SK-N-SH (cell line): ENCODE results near the gene SSBP2. TPM values are rescaled to one million over a fixed set of nuclear protein-coding genes. Genes with fewer than 3 reads are reported as not detected.

Source experiments
- CTCF ChIA-PET: fragments of 300-600, 350-600 bp; formaldehyde crosslinking; extraction: SDS; loops from one replicate; lab custom pipeline; 2021; lab: Yijun Ruan, JAX
- POLR2A ChIA-PET: fragments of 350-600 bp; sonication (Branson Sonifier 250); formaldehyde crosslinking; extraction: SDS; loops from one replicate; lab custom pipeline; 2020; ENCODE audit warnings: antibody characterized with exemption, inconsistent platforms; lab: Yijun Ruan, JAX
- DNase-seq: peaks from one replicate; pipeline ENCODE4 v3.0.0; 2012
- H2AFZ ChIP-seq: fragments of 200-600 bp; sonication (generic); 2 replicates; pipeline ENCODE4 v1.8.1; 2016; ENCODE audit warnings: antibody characterized with exemption, mild to moderate bottlenecking, low read depth
- H3F3A ChIP-seq: fragments of 200-600 bp; sonication (generic); replicated peaks from 2 replicates; pipeline ENCODE3; 2016; ENCODE audit warnings: antibody characterized with exemption, mild to moderate bottlenecking; ENCODE audit not compliant: insufficient read depth
- H3K27ac ChIP-seq, 2 experiments: fragments of 200-500 bp in 1 of 2; fragments of 200-600 bp in 1 of 2; sonication (Bioruptor generic) in 1 of 2; sonication (generic), shearing (Covaris generic) in 1 of 2; 2 replicates each; pipeline versions ENCODE4 v1.5.1 to v1.6.1; 2014 to 2016; ENCODE audit warnings: low read depth in 2 of 2, inconsistent platforms in 1 of 2, low read length in 1 of 2, mild to moderate bottlenecking in 1 of 2, mixed read lengths in 1 of 2
- H3K27me3 ChIP-seq: fragments of 200-600 bp; sonication (generic), shearing (Covaris generic); 2 replicates; pipeline ENCODE4 v1.6.1; 2016; ENCODE audit warnings: mixed run types; ENCODE audit not compliant: insufficient read depth
- H3K36me3 ChIP-seq, 2 experiments: fragments of 200-500 bp in 1 of 2; fragments of 200-600 bp in 1 of 2; sonication (Bioruptor generic) in 1 of 2; sonication (generic) in 1 of 2; replicated peaks in 1 of 2; 2 replicates each; pipeline versions ENCODE3 to v1.5.1; 2014 to 2016; ENCODE audit warnings: low read length in 1 of 2, mild to moderate bottlenecking in 1 of 2; ENCODE audit not compliant: insufficient read depth in 2 of 2, control insufficient read depth in 1 of 2
- H3K4me1 ChIP-seq, 2 experiments: fragments of 200-500 bp in 1 of 2; fragments of 200-600 bp in 1 of 2; sonication (Bioruptor generic) in 1 of 2; sonication (generic), shearing (Covaris generic) in 1 of 2; 2 replicates each; pipeline versions ENCODE4 v1.5.1 to v1.6.1; 2014 to 2016; ENCODE audit warnings: low read depth in 1 of 2, low read length in 1 of 2, mixed run types in 1 of 2; ENCODE audit not compliant: insufficient read depth in 2 of 2, control insufficient read depth in 1 of 2
- H3K4me2 ChIP-seq: fragments of 200-600 bp; sonication (generic), shearing (Covaris generic); 2 replicates; pipeline ENCODE4 v1.6.1; 2017; ENCODE audit warnings: mixed run types
- H3K4me3 ChIP-seq, 2 experiments: fragments of 200-500 bp in 1 of 2; fragments of 200-600 bp in 1 of 2; sonication (Bioruptor generic) in 1 of 2; sonication (generic), shearing (Covaris generic) in 1 of 2; 2 replicates each; pipeline versions ENCODE4 v1.5.1 to v1.8.1; 2014 to 2016; ENCODE audit warnings: low read depth in 2 of 2, inconsistent platforms in 1 of 2, low read length in 1 of 2, mild to moderate bottlenecking in 1 of 2, mixed read lengths in 1 of 2, moderate library complexity in 1 of 2
- H3K79me2 ChIP-seq: fragments of 200-600 bp; sonication (generic); 2 replicates; pipeline ENCODE4 v1.8.1; 2017; ENCODE audit warnings: mild to moderate bottlenecking; ENCODE audit not compliant: insufficient read depth
- H3K9ac ChIP-seq: fragments of 200-600 bp; sonication (generic); 2 replicates; pipeline ENCODE4 v1.6.1; 2017; ENCODE audit warnings: mixed run types
- H3K9me2 ChIP-seq: fragments of 200-600 bp; sonication (generic); 2 replicates; pipeline ENCODE4 v1.6.1; 2017; ENCODE audit warnings: mixed run types
- H3K9me3 ChIP-seq: fragments of 200-600 bp; sonication (generic); 2 replicates; pipeline ENCODE4 v1.6.1; 2017; ENCODE audit warnings: mixed run types, mild to moderate bottlenecking, moderate library complexity
- H4K20me1 ChIP-seq: fragments of 200-600 bp; sonication (generic); 2 replicates; pipeline ENCODE4 v1.6.1; 2017; ENCODE audit warnings: mild to moderate bottlenecking, mixed run types; ENCODE audit not compliant: insufficient read depth
- CHD2 ChIP-seq: fragments of 150-350 bp; IDR thresholded peaks from 2 replicates; pipeline ENCODE4 v1.6.1; 2018; ENCODE audit warnings: low read length; ENCODE audit not compliant: partially characterized antibody
- ELF1 ChIP-seq: IDR thresholded peaks from 2 replicates; pipeline ENCODE4 v1.4.0; 2012
- EP300 ChIP-seq, 2 experiments: IDR thresholded peaks; 2 replicates each; pipeline versions ENCODE4 v1.4.0 to v1.6.1; 2012; ENCODE audit warnings: borderline replicate concordance in 1 of 2, low read depth in 1 of 2, low read length in 1 of 2
- FOXM1 ChIP-seq: IDR thresholded peaks from 2 replicates; pipeline ENCODE4 v1.4.0; 2012; ENCODE audit warnings: low read depth, mild to moderate bottlenecking
- GATA2 ChIP-seq: sonication (generic); formaldehyde crosslinking; IDR thresholded peaks from 2 replicates; pipeline ENCODE4 v1.5.0; 2020; ENCODE audit warnings: mild to moderate bottlenecking, missing genetic modification reagents
- JUND ChIP-seq: IDR thresholded peaks from 2 replicates; pipeline ENCODE4 v1.4.0; 2012
- NFIC ChIP-seq: IDR thresholded peaks from 2 replicates; pipeline ENCODE4 v1.4.0; 2012; ENCODE audit warnings: borderline replicate concordance
- NRF1 ChIP-seq: IDR thresholded peaks from 2 replicates; pipeline ENCODE4 v1.6.1; 2012; ENCODE audit warnings: low read depth, mild to moderate bottlenecking, low read length
- RAD21 ChIP-seq: IDR thresholded peaks from 2 replicates; pipeline ENCODE4 v1.6.1; 2012; ENCODE audit warnings: mild to moderate bottlenecking, low read length
- RXRA ChIP-seq: IDR thresholded peaks from 2 replicates; pipeline ENCODE4 v1.4.0; 2012; ENCODE audit warnings: low read depth, mild to moderate bottlenecking, borderline replicate concordance
- SIN3A ChIP-seq: IDR thresholded peaks from 2 replicates; pipeline ENCODE4 v1.6.1; 2012; ENCODE audit warnings: low read depth, mild to moderate bottlenecking, low read length, moderate library complexity, borderline replicate concordance
- TAF1 ChIP-seq: IDR thresholded peaks from 2 replicates; pipeline ENCODE4 v1.6.1; 2012; ENCODE audit warnings: low read depth, mild to moderate bottlenecking, low read length, moderate library complexity, borderline replicate concordance
- WGBS: methylation state at CpG from one replicate; pipeline ENCODE4 v1.1.6; 2017; ENCODE audit warnings: low lambda C conversion rate; 5-methylcytosine and 5-hydroxymethylcytosine counted together
- polyA plus RNA-seq, 3 experiments: library from polyadenylated mRNA; depleted of rRNA; stranded (reverse); fragments of >200 nt; gene quantifications; 2 replicates each; pipeline ENCODE4 v1.2.3, GENCODE V29; 2012
- TF ChIP-seq, protein P1 (sequence below): IDR thresholded peaks from 2 replicates; pipeline ENCODE4 v1.6.1; 2012; ENCODE audit warnings: mild to moderate bottlenecking, low read depth, low read length, moderate library complexity
- TF ChIP-seq, protein P2 (sequence below): IDR thresholded peaks from 2 replicates; pipeline ENCODE4 v1.4.0; 2012; ENCODE audit warnings: low read depth, borderline replicate concordance

SSBP2 gene
- polyA plus RNA-seq, 1 of the 3 experiments (the other 2 are of a cell fraction) = 35.3 TPM

DNA sequence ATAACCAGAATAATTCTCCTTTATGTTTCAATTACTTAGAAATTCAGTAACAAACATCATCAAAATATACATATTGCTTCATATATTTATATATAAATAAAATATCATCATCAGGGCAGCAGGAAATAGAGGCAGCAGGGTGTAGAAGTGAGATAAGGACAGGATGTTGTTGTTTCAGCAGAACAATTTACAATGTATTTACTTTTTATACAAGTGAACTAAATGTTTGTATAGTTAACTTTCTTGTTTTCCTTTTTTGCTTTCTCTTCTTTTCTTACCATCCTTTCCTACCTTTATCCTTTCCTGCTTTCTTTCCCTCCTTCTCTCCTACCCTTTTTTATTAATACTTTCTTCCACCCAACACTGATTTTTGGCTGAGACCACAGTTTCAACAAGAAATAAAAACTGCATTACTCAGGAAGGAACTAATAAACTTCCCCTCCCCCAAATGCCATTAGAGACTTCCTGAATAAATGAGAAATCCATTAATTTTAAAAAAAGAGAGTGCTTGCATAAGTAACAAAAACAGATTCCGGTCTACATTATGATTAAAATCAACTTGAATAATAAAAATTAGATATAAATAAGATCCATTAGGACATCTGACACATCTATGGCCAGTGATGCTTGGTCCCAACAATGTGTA, 197.2 kb downstream of the SSBP2 start:
- no peaks in the 10 kb centered on the region for H4K20me1 ChIP-seq
- no peak overlapping the region for H2AFZ ChIP-seq
- H3K36me3 ChIP-seq = peaks cover 0 to 3% of the 10 kb centered on the region in 2 experiments
- TF ChIP-seq TAF1 (no peak), SIN3A (no peak), RAD21 (no peak), NFIC (no peak), ELF1 (no peak), FOXM1 (no peak), GATA2 (CRISPR knock-in tag) (no peak), NRF1 (no peak), CHD2 (no peak)
- TF ChIP-seq, protein P1, sequence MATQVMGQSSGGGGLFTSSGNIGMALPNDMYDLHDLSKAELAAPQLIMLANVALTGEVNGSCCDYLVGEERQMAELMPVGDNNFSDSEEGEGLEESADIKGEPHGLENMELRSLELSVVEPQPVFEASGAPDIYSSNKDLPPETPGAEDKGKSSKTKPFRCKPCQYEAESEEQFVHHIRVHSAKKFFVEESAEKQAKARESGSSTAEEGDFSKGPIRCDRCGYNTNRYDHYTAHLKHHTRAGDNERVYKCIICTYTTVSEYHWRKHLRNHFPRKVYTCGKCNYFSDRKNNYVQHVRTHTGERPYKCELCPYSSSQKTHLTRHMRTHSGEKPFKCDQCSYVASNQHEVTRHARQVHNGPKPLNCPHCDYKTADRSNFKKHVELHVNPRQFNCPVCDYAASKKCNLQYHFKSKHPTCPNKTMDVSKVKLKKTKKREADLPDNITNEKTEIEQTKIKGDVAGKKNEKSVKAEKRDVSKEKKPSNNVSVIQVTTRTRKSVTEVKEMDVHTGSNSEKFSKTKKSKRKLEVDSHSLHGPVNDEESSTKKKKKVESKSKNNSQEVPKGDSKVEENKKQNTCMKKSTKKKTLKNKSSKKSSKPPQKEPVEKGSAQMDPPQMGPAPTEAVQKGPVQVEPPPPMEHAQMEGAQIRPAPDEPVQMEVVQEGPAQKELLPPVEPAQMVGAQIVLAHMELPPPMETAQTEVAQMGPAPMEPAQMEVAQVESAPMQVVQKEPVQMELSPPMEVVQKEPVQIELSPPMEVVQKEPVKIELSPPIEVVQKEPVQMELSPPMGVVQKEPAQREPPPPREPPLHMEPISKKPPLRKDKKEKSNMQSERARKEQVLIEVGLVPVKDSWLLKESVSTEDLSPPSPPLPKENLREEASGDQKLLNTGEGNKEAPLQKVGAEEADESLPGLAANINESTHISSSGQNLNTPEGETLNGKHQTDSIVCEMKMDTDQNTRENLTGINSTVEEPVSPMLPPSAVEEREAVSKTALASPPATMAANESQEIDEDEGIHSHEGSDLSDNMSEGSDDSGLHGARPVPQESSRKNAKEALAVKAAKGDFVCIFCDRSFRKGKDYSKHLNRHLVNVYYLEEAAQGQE = no peak
- TF ChIP-seq, protein P2, sequence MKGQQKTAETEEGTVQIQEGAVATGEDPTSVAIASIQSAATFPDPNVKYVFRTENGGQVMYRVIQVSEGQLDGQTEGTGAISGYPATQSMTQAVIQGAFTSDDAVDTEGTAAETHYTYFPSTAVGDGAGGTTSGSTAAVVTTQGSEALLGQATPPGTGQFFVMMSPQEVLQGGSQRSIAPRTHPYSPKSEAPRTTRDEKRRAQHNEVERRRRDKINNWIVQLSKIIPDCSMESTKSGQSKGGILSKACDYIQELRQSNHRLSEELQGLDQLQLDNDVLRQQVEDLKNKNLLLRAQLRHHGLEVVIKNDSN = no peak
- no peak for DNase-seq
- no peak overlapping the region for H3K4me3 ChIP-seq
- no peak overlapping the region for H3K27ac ChIP-seq
- no peak overlapping the region for H3K9ac ChIP-seq
- no peak overlapping the region for H3K4me2 ChIP-seq
- no peaks in the 10 kb centered on the region for H3K27me3 ChIP-seq
- peaks cover 6 to 20% of the 10 kb centered on the region in 2 experiments; a peak in 3 of 4 replicates for H3K4me1 ChIP-seq
- H3K79me2 ChIP-seq = no peaks in the 10 kb centered on the region
- no peaks in the 10 kb centered on the region for H3F3A ChIP-seq
- ChIA-PET POLR2A (no interaction called here), CTCF (no interaction called here)
- H3K9me3 ChIP-seq = no peaks in the 10 kb centered on the region
- WGBS = 29% methylated on average over 1 of the region's 1 CpG
- no peaks in the 10 kb centered on the region for H3K9me2 ChIP-seq

DNA sequence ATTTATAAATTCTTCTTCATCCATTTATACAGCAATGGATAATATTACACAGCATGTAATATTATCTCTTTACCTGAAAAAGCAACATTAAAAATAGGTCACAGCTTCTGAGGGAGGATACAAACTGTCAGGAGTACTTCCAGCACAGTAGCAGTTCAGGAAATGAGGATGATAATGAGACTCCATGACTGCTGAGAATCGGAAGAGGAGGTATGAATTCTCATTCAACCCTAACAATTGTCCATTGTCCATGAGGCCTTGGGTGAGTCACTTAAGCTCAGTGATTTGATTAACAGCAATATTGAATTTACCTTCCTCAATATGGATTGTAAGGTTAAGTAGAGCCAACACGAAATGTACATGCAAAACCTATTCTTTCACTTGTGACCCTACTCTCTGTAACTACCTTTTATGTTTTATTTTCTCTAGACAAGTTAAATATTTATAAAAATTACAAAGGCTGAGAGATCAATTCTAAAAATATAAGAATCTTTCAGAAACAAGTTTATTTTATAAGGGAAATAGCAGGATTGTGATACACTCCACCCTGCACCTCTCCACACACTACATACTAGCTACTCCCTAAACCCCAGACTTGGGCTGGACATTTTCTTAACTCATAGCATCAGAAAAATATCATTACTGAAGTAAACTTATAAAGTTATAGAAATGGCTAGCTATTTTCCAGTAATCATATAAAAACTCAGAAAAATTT, 197.9 kb downstream of the SSBP2 start:
- no peak overlapping the region for H2AFZ ChIP-seq
- no peak overlapping the region for H3K4me3 ChIP-seq
- no peaks in the 10 kb centered on the region for H3F3A ChIP-seq
- WGBS = 59% methylated on average over 2 of the region's 2 CpGs
- no peaks in the 10 kb centered on the region for H4K20me1 ChIP-seq
- no peaks in the 10 kb centered on the region for H3K79me2 ChIP-seq
- H3K9me2 ChIP-seq = no peaks in the 10 kb centered on the region
- CTCF ChIA-PET = no interaction called here
- no peaks in the 10 kb centered on the region for H3K9me3 ChIP-seq
- no peak overlapping the region for H3K27ac ChIP-seq
- POLR2A ChIA-PET = no interaction called here
- no peak overlapping the region for H3K4me2 ChIP-seq
- TF ChIP-seq EP300 (IDR thresholded peaks at IDR 0.05; ENCODE audit: borderline replicate concordance in 1 of 2, low read depth in 1 of 2, low read length in 1 of 2) = no peak
- TF ChIP-seq, protein P2 = no peak
- TF ChIP-seq RXRA = no peak
- TF ChIP-seq GATA2 (CRISPR knock-in tag) = no peak
- no peak for TF ChIP-seq JUND
- TF ChIP-seq, all 33 proteins: peak for 0
- H3K27me3 ChIP-seq = no peaks in the 10 kb centered on the region
- peaks cover 4 to 20% of the 10 kb centered on the region in 2 experiments; a peak in 2 of 4 replicates for H3K4me1 ChIP-seq
- peaks cover 0 to 3% of the 10 kb centered on the region in 2 experiments for H3K36me3 ChIP-seq
- H3K9ac ChIP-seq = no peak overlapping the region
- DNase-seq = no peak
